ENCODE data around the gene DSC3. TPM values are rescaled to one million over a fixed set of nuclear protein-coding genes. Genes with fewer than 3 reads are reported as not detected.

Gene DSC3
- total and polyA plus RNA-seq, 12 donors = 0.08 to 4.7 (median 0.35) TPM

GRCh38 chr18:30969670-30970170, 72.8 kb downstream of the DSC3 start:
- H3K4me3 ChIP-seq = no peak overlapping the region
- no peaks in the 10 kb centered on the region for H3K9me3 ChIP-seq (replicated peaks in 1 of 3)
- 64 to 77% (median 73%) methylated on average over 4 of the region's 4 CpGs for WGBS, 4 donors
- H3K27me3 ChIP-seq = peaks cover 4% of the 10 kb centered on the region
- no peaks in the 10 kb centered on the region for H3K36me3 ChIP-seq (replicated peaks in 1 of 2)
- intact Hi-C loops (cut with DNase I) = no loop called here
- no peak for DNase-seq
- H3K4me1 ChIP-seq (replicated peaks in 1 of 2) = no peaks in the 10 kb centered on the region
- TF ChIP-seq CTCF (IDR thresholded peaks at IDR 0.05) = no peak
- TF ChIP-seq POLR2A (IDR thresholded peaks at IDR 0.05) = no peak
- H3K27ac ChIP-seq = no peak overlapping the region

GRCh38 chr18:30967701-30968100, 74.8 kb downstream of the DSC3 start:
- 71 to 86% (median 78%) methylated on average over 4 of the region's 4 CpGs for WGBS, 4 donors

GRCh38 chr18:30965237-30965636, 77.3 kb downstream of the DSC3 start:
- no peak overlapping the region for H3K4me3 ChIP-seq
- peaks cover under 1% of the 10 kb centered on the region for H3K27me3 ChIP-seq
- H3K27ac ChIP-seq = no peak overlapping the region
- DNase-seq = no peak
- intact Hi-C loops (cut with DNase I) = no loop called here
- no peaks in the 10 kb centered on the region for H3K9me3 ChIP-seq (replicated peaks in 1 of 3)
- TF ChIP-seq POLR2A (IDR thresholded peaks at IDR 0.05) (no peak), CTCF (IDR thresholded peaks at IDR 0.05) (no peak)
- H3K4me1 ChIP-seq (replicated peaks in 1 of 2) = no peaks in the 10 kb centered on the region
- WGBS, 4 donors = 70 to 85% (median 77%) methylated on average over 4 of the region's 4 CpGs
- no peaks in the 10 kb centered on the region for H3K36me3 ChIP-seq (replicated peaks in 1 of 2)

More at GRCh38 chr18:30967701-30968100, 74.8 kb downstream of the DSC3 start:
- Histone ChIP-seq H3K9me3 (replicated peaks in 1 of 3) (no peaks in the 10 kb centered on the region), H3K27ac (no peak overlapping the region), H3K36me3 (replicated peaks in 1 of 2) (no peaks in the 10 kb centered on the region), H3K4me3 (no peak overlapping the region), H3K4me1 (replicated peaks in 1 of 2) (no peaks in the 10 kb centered on the region), H3K27me3 (peaks cover 4% of the 10 kb centered on the region)
- TF ChIP-seq CTCF (IDR thresholded peaks at IDR 0.05) (no peak), POLR2A (IDR thresholded peaks at IDR 0.05) (no peak)
- no peak for DNase-seq
- intact Hi-C loops (cut with DNase I) = no loop called here

DNA sequence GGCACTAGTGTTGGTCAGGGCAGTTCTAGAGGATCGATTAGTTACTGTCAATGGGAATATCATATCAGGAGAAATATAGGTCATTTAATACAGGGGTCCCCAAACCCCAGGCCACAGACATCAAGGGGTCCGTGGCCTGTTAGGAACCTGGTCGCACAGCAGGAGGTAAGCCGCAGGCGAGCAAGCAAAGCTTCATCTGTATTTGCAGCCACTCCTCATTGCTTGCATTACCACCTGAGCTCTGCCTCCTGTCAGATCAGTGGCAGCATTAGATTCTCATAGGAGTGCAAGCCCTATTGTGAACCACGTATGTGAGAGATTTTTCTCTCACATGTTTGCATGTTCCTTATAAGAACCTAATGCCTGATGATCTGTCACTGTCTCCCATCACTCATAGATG, 81.9 kb downstream of the DSC3 start:
- intact Hi-C loops (cut with DNase I) = no loop called here
- no peaks in the 10 kb centered on the region for H3K36me3 ChIP-seq (replicated peaks in 1 of 2)
- 87 to 92% (median 91%) methylated on average over 6 of the region's 6 CpGs for WGBS, 4 donors
- H3K9me3 ChIP-seq (replicated peaks in 1 of 3) = no peaks in the 10 kb centered on the region
- H3K27me3 ChIP-seq = no peaks in the 10 kb centered on the region
- H3K4me1 ChIP-seq (replicated peaks in 1 of 2) = no peaks in the 10 kb centered on the region
- no peak overlapping the region for H3K4me3 ChIP-seq
- H3K27ac ChIP-seq = no peak overlapping the region
- TF ChIP-seq CTCF (IDR thresholded peaks at IDR 0.05) (no peak), POLR2A (IDR thresholded peaks at IDR 0.05) (no peak)
- DNase-seq = no peak
